Limb (tissue), 2 donors: Measurements from ENCODE around the gene DNAJB9.

ENCODE experiments used
- DNase-seq, 2 donors: peaks; one replicate each; pipeline ENCODE4 v3.0.0-alpha.2; 2016; ENCODE audit errors: extremely low spot score in 2 of 2

DNAJB9 gene

GRCh38 chr7:108568801-108569380, 783 bp upstream of the DNAJB9 start:
- DNase-seq, result no peak

- peak in 1 of 2 donors; percentile 30 for DNase-seq
These were observed 577 bp downstream of the DNAJB9 start for GRCh38 chr7:108570146-108570755.

GRCh38 chr7:108572480-108572879, 2.8 kb downstream of the DNAJB9 start:
- DNase-seq, result no peak

GRCh38 chr7:108575156-108575555, 5.5 kb downstream of the DNAJB9 start:
- no peak for DNase-seq

GRCh38 chr7:108576116-108576515, 6.4 kb downstream of the DNAJB9 start:
- DNase-seq, result no peak

- no peak for DNase-seq
These were observed 9.3 kb downstream of the DNAJB9 start for GRCh38 chr7:108578937-108579336.

- no peak for DNase-seq
These were observed 10.6 kb downstream of the DNAJB9 start for GRCh38 chr7:108580298-108580697.

GRCh38 chr7:108581655-108582491, 12.2 kb downstream of the DNAJB9 start:
- no peak for DNase-seq

- DNase-seq, result no peak
These were observed 14.5 kb downstream of the DNAJB9 start for GRCh38 chr7:108584211-108584610.

- DNase-seq, result no peak
These were observed 16.2 kb downstream of the DNAJB9 start for GRCh38 chr7:108585843-108586242.

- DNase-seq, result no peak
These were observed 16.6 kb downstream of the DNAJB9 start for GRCh38 chr7:108586274-108586710.

- DNase-seq, result no peak
These were observed 19.5 kb downstream of the DNAJB9 start for GRCh38 chr7:108589199-108589598.

GRCh38 chr7:108589874-108590273, 20.2 kb downstream of the DNAJB9 start:
- no peak for DNase-seq

- DNase-seq, result no peak
These were observed 20.9 kb downstream of the DNAJB9 start for GRCh38 chr7:108590606-108591005.

GRCh38 chr7:108592646-108593201, 23.1 kb downstream of the DNAJB9 start:
- DNase-seq, result peak; percentile 36 to 63

GRCh38 chr7:108596560-108596959, 26.9 kb downstream of the DNAJB9 start:
- DNase-seq, result no peak

- no peak for DNase-seq
These were observed 28.5 kb downstream of the DNAJB9 start for GRCh38 chr7:108598153-108598552.

GRCh38 chr7:108598914-108599580, 29.4 kb downstream of the DNAJB9 start:
- no peak for DNase-seq

- no peak for DNase-seq
These were observed 30.7 kb downstream of the DNAJB9 start for GRCh38 chr7:108600399-108600798.

- DNase-seq, result no peak
These were observed 34.1 kb downstream of the DNAJB9 start for GRCh38 chr7:108603656-108604306.
